GM06990 (cell line): Measurements from ENCODE around the gene BRWD1.

Experiments
- DNase-seq: peaks from one replicate; pipeline ENCODE4 v3.0.0-alpha.2; 2011; ENCODE audit not compliant: insufficient read length; ENCODE audit errors: extremely low read depth
- H3K27me3 ChIP-seq: replicated peaks from 2 replicates; pipeline ENCODE4 v1.6.0; 2011; ENCODE audit warnings: low read length; ENCODE audit not compliant: control insufficient read depth, insufficient read depth
- H3K36me3 ChIP-seq: 2 replicates; pipeline ENCODE4 v1.5.1; 2011; ENCODE audit warnings: low read length; ENCODE audit not compliant: control insufficient read depth, insufficient read depth
- H3K4me3 ChIP-seq: replicated peaks from 2 replicates; pipeline ENCODE4 v1.5.1; 2011; ENCODE audit warnings: low read depth, mild to moderate bottlenecking, control low read depth, low read length
- TF ChIP-seq, protein P1 (sequence below): IDR thresholded peaks from 2 replicates; pipeline ENCODE4 v1.5.1; 2011; ENCODE audit warnings: low read length, control low read depth, mild to moderate bottlenecking, inconsistent platforms; ENCODE audit not compliant: insufficient read depth, poor library complexity, severe bottlenecking

Gene BRWD1

DNA sequence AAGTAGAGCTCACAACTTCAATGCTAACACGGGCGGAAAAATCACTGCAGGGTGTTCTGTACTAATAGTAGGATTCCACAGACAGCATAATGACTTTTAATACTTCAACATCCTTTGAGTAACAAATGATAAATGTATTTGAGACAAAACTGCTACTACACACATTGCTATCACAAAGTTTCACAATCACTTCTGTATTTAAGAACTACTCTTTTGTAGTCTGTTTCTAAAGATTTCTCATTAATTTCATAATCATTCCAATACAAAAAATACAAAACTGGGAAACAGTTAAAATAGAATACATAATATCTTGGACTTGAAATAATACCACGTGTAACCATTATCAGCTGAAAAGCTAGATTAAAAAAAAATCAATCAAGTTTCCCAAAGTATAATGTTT lies 32.8 kb upstream of the BRWD1 start:
- peaks cover under 1% of the 10 kb centered on the region for H3K36me3 ChIP-seq
- no peak overlapping the region for H3K4me3 ChIP-seq
- TF ChIP-seq, protein P1, sequence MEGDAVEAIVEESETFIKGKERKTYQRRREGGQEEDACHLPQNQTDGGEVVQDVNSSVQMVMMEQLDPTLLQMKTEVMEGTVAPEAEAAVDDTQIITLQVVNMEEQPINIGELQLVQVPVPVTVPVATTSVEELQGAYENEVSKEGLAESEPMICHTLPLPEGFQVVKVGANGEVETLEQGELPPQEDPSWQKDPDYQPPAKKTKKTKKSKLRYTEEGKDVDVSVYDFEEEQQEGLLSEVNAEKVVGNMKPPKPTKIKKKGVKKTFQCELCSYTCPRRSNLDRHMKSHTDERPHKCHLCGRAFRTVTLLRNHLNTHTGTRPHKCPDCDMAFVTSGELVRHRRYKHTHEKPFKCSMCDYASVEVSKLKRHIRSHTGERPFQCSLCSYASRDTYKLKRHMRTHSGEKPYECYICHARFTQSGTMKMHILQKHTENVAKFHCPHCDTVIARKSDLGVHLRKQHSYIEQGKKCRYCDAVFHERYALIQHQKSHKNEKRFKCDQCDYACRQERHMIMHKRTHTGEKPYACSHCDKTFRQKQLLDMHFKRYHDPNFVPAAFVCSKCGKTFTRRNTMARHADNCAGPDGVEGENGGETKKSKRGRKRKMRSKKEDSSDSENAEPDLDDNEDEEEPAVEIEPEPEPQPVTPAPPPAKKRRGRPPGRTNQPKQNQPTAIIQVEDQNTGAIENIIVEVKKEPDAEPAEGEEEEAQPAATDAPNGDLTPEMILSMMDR, result no peak
- DNase-seq, result no peak
- no peaks in the 10 kb centered on the region for H3K27me3 ChIP-seq

DNA sequence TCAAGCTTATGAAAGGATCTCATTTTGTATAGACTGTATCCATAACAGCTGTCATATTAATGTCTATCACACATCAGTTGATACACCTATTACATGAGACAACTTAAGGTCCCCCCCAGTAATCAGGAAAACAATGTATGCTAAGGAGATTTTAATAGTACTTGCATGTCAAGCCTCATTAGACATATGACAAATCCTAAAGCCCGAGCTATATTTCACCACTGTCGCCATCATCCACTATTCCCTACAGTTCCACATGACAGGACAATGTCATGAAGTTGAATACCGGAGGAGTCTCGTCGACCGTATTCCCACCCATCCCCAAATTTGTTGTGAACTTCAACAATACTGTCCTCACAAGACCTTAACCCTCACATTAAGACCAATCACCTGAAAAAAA lies 32.0 kb upstream of the BRWD1 start:
- no peak for DNase-seq
- TF ChIP-seq, protein P1, result no peak
- Histone ChIP-seq H3K27me3 (no peaks in the 10 kb centered on the region), H3K36me3 (peaks cover 2% of the 10 kb centered on the region), H3K4me3 (no peak overlapping the region)

DNA sequence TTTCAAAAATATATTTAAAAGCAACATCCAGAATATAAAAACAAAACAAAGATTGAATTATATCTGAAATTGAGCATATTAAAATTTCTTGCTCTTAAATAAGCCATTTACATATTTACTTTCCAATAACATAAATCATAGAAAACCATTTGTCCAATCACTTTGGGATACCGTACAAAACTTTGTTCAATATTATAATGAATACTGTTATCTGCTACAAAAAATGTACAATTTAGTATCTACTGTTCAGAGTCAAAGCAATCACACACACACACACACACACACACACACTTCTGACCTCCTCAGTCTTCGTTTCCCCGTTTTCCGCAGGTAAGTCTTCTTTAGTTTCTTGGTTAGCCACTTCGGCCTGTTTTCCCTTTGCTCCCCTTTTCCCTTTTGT lies 31.4 kb upstream of the BRWD1 start:
- no peak for DNase-seq
- Histone ChIP-seq H3K36me3 (peaks cover 2% of the 10 kb centered on the region), H3K4me3 (no peak overlapping the region), H3K27me3 (no peaks in the 10 kb centered on the region)
- TF ChIP-seq, protein P1, result no peak

DNA sequence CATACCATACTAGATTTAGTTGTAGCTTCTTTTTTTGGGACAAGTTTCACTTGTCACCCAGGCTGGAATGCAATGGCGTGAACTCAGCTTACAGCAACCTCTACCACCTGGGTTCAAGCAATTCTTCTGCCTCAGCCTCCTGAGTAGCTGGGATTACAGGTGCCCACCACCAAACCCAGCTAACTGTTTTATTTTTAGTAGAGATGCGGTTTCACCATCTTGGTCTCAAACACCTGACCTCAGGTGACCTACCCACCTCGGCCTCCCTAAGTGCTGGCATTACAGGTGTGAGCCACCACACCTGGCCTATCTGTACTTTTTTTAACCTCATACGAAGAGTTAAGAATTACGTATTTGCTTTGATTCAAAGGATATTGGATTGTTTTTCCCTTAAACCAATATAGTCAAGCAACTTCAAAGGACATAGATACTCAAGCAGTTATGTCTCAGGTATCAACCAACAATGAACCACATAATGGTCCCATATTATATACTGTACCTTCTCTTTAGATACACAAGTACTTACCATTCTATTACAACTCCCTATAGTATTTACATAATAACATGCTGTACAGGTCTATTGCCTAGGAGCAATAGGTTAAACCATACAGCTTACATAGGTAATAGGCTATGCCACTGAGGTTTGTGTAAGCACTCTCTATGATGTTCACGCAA lies 28.0 kb upstream of the BRWD1 start:
- peaks cover 2% of the 10 kb centered on the region for H3K36me3 ChIP-seq
- no peaks in the 10 kb centered on the region for H3K27me3 ChIP-seq
- TF ChIP-seq, protein P1, result no peak
- H3K4me3 ChIP-seq, result no peak overlapping the region
- no peak for DNase-seq

DNA sequence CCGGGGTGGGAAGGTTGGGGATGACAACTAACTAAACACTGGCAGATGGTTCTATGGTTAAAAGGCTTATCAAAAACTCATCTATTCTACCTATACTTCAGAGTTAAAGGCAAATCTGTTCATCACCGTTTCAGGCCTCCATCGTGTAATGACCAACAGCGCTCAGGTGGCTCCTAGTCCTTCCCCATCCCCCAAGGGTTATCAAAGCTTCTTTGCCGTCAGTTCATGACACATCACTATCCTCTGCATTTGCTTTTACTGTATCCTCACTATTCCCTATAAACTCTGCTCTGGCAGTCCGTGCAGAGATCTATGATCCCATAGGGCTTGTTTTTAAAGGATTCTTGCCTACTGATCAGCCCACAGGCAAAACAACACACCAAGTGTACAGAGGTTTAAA lies 27.3 kb upstream of the BRWD1 start:
- DNase-seq, result no peak
- H3K36me3 ChIP-seq, result peaks cover 2% of the 10 kb centered on the region
- no peak overlapping the region for H3K4me3 ChIP-seq
- H3K27me3 ChIP-seq, result no peaks in the 10 kb centered on the region
- TF ChIP-seq, protein P1, result no peak

DNA sequence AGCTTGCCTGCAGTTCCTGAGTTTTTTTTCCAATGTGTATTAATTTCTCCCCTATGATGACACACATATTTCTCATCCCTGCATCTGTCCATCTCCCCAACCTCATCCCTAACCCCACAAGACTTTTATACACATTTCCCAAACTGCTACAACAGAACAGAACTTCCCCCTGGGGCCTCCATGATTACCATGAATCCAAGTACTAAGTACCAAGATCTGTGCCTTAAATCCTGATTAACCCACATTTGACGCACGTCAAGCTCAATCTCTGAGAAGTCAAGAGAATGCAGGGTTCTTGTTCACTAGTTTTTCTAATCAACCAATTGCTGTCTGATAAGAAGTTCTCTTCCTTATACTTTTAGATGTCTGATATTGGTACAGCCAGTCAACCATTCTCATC lies 25.8 kb upstream of the BRWD1 start:
- Histone ChIP-seq H3K4me3 (no peak overlapping the region), H3K36me3 (peaks cover 2% of the 10 kb centered on the region; the same call in 1 of the 2 replicates), H3K27me3 (no peaks in the 10 kb centered on the region)
- DNase-seq, result no peak
- TF ChIP-seq, protein P1, result no peak
